K562 (cell line): ENCODE data around the gene MMP26. TPM values are rescaled to one million over a fixed set of nuclear protein-coding genes. Genes with fewer than 3 reads are reported as not detected.

Experiments used
- ATAC-seq: fragments of 200-7000 bp; cut with Tn5 transposase; 3 replicates; pipeline ENCODE4 v1.9.1; 2020; ENCODE audit warnings: moderate library complexity
- BruUV-seq: library from RNA; stranded (reverse); fragments of 400-500 nt; replicated peaks from 2 replicates; lab custom pipeline; 2021; lab: Mats Ljungman, UMichigan
- CTCF ChIA-PET: fragments of 300-600 bp; formaldehyde crosslinking; extraction: SDS; loops from one replicate; lab custom pipeline; 2021; ENCODE audit warnings: low intra/inter-chr PET ratio; lab: Yijun Ruan, JAX
- POLR2A ChIA-PET: fragments of 300-600, 350-650 bp; sonication (Branson Sonifier 250); formaldehyde crosslinking; extraction: SDS; loops from one replicate; lab custom pipeline; 2021; ENCODE audit warnings: antibody characterized with exemption, inconsistent platforms; lab: Yijun Ruan, JAX
- DNase-seq, 4 experiments: peaks; one replicate each; pipeline versions ENCODE4 v3.0.0 to v3.0.0-alpha.2; 2011 to 2018; ENCODE audit warnings: low spot score in 3 of 4, mixed read lengths in 3 of 4; ENCODE audit errors: extremely low read depth in 1 of 4
- FAIRE-seq: peaks from 2 replicates; lab custom pipeline; 2011; peaks lifted over from hg19 to GRCh38; lab: Jason Lieb, UNC
- H2AFZ ChIP-seq: 2 replicates; pipeline ENCODE4 v1.6.0; 2011; ENCODE audit warnings: low read depth, low read length, control low read depth, inconsistent platforms
- H3K27ac ChIP-seq: fragments of 200-600 bp; 3 replicates; pipeline ENCODE4 v1.8.0; 2011; ENCODE audit warnings: low read depth, mild to moderate bottlenecking, control low read depth, inconsistent platforms, low read length, moderate library complexity, mixed read lengths; ENCODE audit errors: extremely low read depth
- H3K27me3 ChIP-seq, 2 experiments: fragments of 300-600 bp in 1 of 2; 2 replicates in 1 of 2; 3 replicates in 1 of 2; pipeline versions ENCODE4 v1.6.0 to v1.8.0; 2011; ENCODE audit warnings: inconsistent platforms in 2 of 2, low read length in 2 of 2, mild to moderate bottlenecking in 1 of 2, mixed read lengths in 1 of 2, moderate library complexity in 1 of 2; ENCODE audit not compliant: control insufficient read depth in 2 of 2, insufficient read depth in 2 of 2
- H3K36me3 ChIP-seq: fragments of 300-600 bp; 3 replicates; pipeline ENCODE4 v1.8.0; 2011; ENCODE audit warnings: mild to moderate bottlenecking, low read length, inconsistent platforms; ENCODE audit not compliant: control insufficient read depth, insufficient read depth
- H3K4me1 ChIP-seq, 2 experiments: fragments of 200-600 bp in 1 of 2; replicated peaks in 1 of 2; 2 replicates in 1 of 2; 3 replicates in 1 of 2; pipeline versions ENCODE4 v1.5.1 to v1.8.0; 2011; ENCODE audit warnings: inconsistent platforms in 2 of 2, low read length in 2 of 2, mild to moderate bottlenecking in 1 of 2, mixed read lengths in 1 of 2, moderate library complexity in 1 of 2; ENCODE audit not compliant: control insufficient read depth in 2 of 2, insufficient read depth in 2 of 2
- H3K4me2 ChIP-seq: 2 replicates; pipeline ENCODE4 v1.6.1; 2011; ENCODE audit warnings: low read length, control low read depth, inconsistent platforms, mixed read lengths; ENCODE audit not compliant: insufficient read depth
- H3K4me3 ChIP-seq: fragments of 200-600 bp; sonication (generic), shearing (Covaris generic); 2 replicates; pipeline ENCODE4 v1.5.1; 2016; ENCODE audit warnings: control low read depth, inconsistent platforms
- H3K79me2 ChIP-seq: fragments of 200-600 bp; 3 replicates; pipeline ENCODE4 v1.8.0; 2011; ENCODE audit warnings: low read length, inconsistent platforms; ENCODE audit not compliant: control insufficient read depth, insufficient read depth
- H3K9ac ChIP-seq, 2 experiments: 2 replicates each; pipeline versions ENCODE4 v1.6.0 to v1.6.1; 2011; ENCODE audit warnings: low read depth in 2 of 2, low read length in 2 of 2, control low read depth in 1 of 2, inconsistent platforms in 1 of 2, mild to moderate bottlenecking in 1 of 2, mixed read lengths in 1 of 2; ENCODE audit not compliant: insufficient read depth in 1 of 2
- H3K9me1 ChIP-seq: one replicate; pipeline ENCODE4 v1.6.0; 2011; ENCODE audit warnings: inconsistent platforms, mild to moderate bottlenecking, low read length, moderate library complexity; ENCODE audit not compliant: control insufficient read depth, insufficient read depth
- H3K9me3 ChIP-seq: replicated peaks from 2 replicates; pipeline ENCODE4 v1.5.1; 2011; ENCODE audit warnings: low read depth, low read length, inconsistent platforms; ENCODE audit not compliant: control insufficient read depth, insufficient read depth
- H4K20me1 ChIP-seq: replicated peaks from 2 replicates; pipeline ENCODE4 v1.6.1; 2011; ENCODE audit warnings: low read length, inconsistent platforms, mixed read lengths; ENCODE audit not compliant: control insufficient read depth, insufficient read depth
- RAD51 ChIP-seq: fragments of 450-650 bp; IDR thresholded peaks from 2 replicates; pipeline ENCODE4 v1.7.1; 2016; ENCODE audit warnings: low read depth, mild to moderate bottlenecking, borderline replicate concordance
- TFE3 ChIP-seq: fragments of 450-650 bp; formaldehyde crosslinking; IDR thresholded peaks from 2 replicates; pipeline ENCODE4 v1.4.0; 2020; ENCODE audit warnings: mild to moderate bottlenecking, mixed read lengths
- TOE1 ChIP-seq, 2 experiments: fragments of 450-650 bp in 1 of 2; sonication (generic) in 1 of 2; formaldehyde crosslinking in 1 of 2; IDR thresholded peaks; 2 replicates each; pipeline versions ENCODE4 v1.7.1 to v1.8.0; 2016 to 2022; ENCODE audit warnings: borderline replicate concordance in 2 of 2, mild to moderate bottlenecking in 2 of 2, antibody characterized with exemption in 1 of 2, inconsistent platforms in 1 of 2, low read depth in 1 of 2, missing genetic modification reagents in 1 of 2, moderate library complexity in 1 of 2
- ZNF384 ChIP-seq: IDR thresholded peaks from 2 replicates; pipeline ENCODE4 v1.6.1; 2012; ENCODE audit warnings: low read depth, low read length, improper control_type of control experiment
- WGBS: fragments of 100-300 bp; shearing (Covaris generic); methylation state at CpG from one replicate; pipeline ENCODE4 v1.1.6; 2016; ENCODE audit warnings: low coverage, mixed read lengths; ENCODE audit not compliant: insufficient coverage; ENCODE audit errors: missing lambda C conversion rate; 5-methylcytosine and 5-hydroxymethylcytosine counted together
- in situ Hi-C: fragments of 300-500 bp; cut with MboI; formaldehyde crosslinking; loops from 4 replicates; pipeline ENCODE4 v1.15.0; 2018; ENCODE audit warnings: inconsistent platforms, mixed read lengths
- intact Hi-C: fragments of 100-400 bp; cut with micrococcal nuclease; formaldehyde crosslinking; loops from 2 replicates; pipeline ENCODE4 v1.14.2; 2022
- polyA plus RNA-seq, 8 experiments: library from polyadenylated mRNA; depleted of rRNA in 4 of 8; stranded (reverse) in 5 of 8; unstranded in 3 of 8; fragments of >200 nt; fragmentation: Nextera tagmentation in 2 of 8; fragmentation: Illumina TruSeq in 1 of 8; extraction: Ambion mirVana in 2 of 8; extraction: Trizol in 1 of 8; gene quantifications; 2 replicates each; pipeline versions ENCODE4 v1.2.1 to v1.2.3, GENCODE V29; 2011 to 2014; ENCODE audit warnings: inconsistent platforms in 1 of 8, missing spikeins in 1 of 8
- total RNA-seq, 7 experiments: library from RNA; depleted of rRNA in 6 of 7; stranded (reverse); fragments of >200 nt in 6 of 7; fragmentation: Illumina TruSeq in 2 of 7; extraction: Trizol in 2 of 7; gene quantifications; 2 replicates each; pipeline versions ENCODE4 v1.2.1 to v1.2.3, GENCODE V29; 2011 to 2021; ENCODE audit warnings: low replicate concordance in 1 of 7

MMP26 gene
- total and polyA plus RNA-seq, 9 of the 15 experiments (the other 6 are each of a cell fraction or from before 2014, with no cell fraction given), result not detected

- Histone ChIP-seq H3K9me3 (no peaks in the 10 kb centered on the region), H3K4me2 (no peak overlapping the region), H3K27ac (no peak overlapping the region), H3K4me1 (no peaks in the 10 kb centered on the region), H3K79me2 (no peaks in the 10 kb centered on the region), H3K4me3 (no peak overlapping the region), H3K27me3 (peaks cover 0 to 16% of the 10 kb centered on the region in 2 experiments; a peak in 2 of 5 replicates), H3K36me3 (no peaks in the 10 kb centered on the region), H3K9me1 (no peaks in the 10 kb centered on the region), H3K9ac (no peak overlapping the region), H2AFZ (no peak overlapping the region), H4K20me1 (no peaks in the 10 kb centered on the region)
- ATAC-seq (no peak), DNase-seq (no peak), FAIRE-seq (no peak)
- CTCF ChIA-PET, result no interaction called here
- in situ Hi-C loops, result no loop called here
- TF ChIP-seq ZNF384 (no peak), RAD51 (peak; percentile 63), TFE3 (CRISPR knock-in tag) (peak; percentile 93), TOE1 (IDR thresholded peaks at IDR 0.05; ENCODE audit: borderline replicate concordance) (peak; percentile 47; the same call in 1 of the 2 replicates), TOE1 (CRISPR knock-in tag; IDR thresholded peaks at IDR 0.05; ENCODE audit: borderline replicate concordance, low read depth) (no peak)
- POLR2A ChIA-PET, result interaction anchor here (1.0 kb wide), 1 partner anchor 32 kb away, joined by 3 read pairs; no protein-coding TSS in a partner anchor
- 1% methylated on average over 5 of the region's 5 CpGs for WGBS
- intact Hi-C loops, result no loop called here
- no TSS peak for BruUV-seq
Measured at GRCh38 chr11:4714300-4714699, 9.7 kb downstream of the MMP26 start.
